Measurements from ENCODE around the gene GNA15. TPM values are rescaled to one million over a fixed set of nuclear protein-coding genes. Genes with fewer than 3 reads are reported as not detected.

Gene GNA15
- total RNA-seq, 4 donors from 2014 or later, result 3.8 to 22.5 (median 7.8) TPM

DNA sequence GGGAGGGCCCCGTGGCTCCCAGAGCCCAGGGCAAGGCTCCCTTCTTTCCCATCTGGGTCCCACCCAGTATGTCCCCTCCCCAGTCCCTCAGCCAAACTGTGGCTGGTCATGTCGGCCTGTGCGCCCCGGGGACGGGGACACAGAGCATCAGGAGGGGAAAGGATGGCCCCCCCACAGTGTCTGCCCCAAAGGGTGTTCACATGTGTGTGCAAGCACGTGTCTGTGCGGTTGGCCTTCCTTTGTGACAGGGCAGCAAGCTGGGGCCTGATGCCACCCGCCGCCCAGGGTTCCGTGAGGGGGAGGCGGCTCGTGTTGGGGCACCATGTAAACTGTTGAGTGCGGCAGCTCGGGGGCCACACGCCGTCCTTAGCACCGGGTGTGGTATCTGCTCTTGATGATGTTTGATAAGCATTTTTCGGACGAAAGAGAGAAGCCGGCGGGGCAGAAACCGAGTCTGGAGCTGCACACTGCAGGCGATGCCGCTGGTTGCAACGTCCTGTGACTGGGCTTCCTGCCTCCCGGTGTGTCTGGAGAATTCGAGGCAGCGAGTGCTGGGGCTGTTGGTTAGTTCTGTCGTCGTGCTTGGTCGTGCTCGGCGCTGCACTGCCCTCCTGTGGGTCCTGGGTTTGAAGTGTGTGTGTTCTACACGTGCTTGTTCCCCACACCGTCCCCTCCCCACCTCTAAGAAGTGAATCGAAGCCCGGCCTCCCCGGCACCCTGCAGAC is 23.3 kb upstream of the GNA15 start:
- H3K4me1 ChIP-seq, result peaks cover 0 to 25% (median 1%) of the 10 kb centered on the region in 4 donors
- DNase-seq (ENCODE audit: low spot score in 2 of 2), result no peak
- no peaks in the 10 kb centered on the region for H3K27me3 ChIP-seq
- no peaks in the 10 kb centered on the region for H3K9me3 ChIP-seq
- no peak overlapping the region for H3K4me3 ChIP-seq
- TF ChIP-seq, protein P1, sequence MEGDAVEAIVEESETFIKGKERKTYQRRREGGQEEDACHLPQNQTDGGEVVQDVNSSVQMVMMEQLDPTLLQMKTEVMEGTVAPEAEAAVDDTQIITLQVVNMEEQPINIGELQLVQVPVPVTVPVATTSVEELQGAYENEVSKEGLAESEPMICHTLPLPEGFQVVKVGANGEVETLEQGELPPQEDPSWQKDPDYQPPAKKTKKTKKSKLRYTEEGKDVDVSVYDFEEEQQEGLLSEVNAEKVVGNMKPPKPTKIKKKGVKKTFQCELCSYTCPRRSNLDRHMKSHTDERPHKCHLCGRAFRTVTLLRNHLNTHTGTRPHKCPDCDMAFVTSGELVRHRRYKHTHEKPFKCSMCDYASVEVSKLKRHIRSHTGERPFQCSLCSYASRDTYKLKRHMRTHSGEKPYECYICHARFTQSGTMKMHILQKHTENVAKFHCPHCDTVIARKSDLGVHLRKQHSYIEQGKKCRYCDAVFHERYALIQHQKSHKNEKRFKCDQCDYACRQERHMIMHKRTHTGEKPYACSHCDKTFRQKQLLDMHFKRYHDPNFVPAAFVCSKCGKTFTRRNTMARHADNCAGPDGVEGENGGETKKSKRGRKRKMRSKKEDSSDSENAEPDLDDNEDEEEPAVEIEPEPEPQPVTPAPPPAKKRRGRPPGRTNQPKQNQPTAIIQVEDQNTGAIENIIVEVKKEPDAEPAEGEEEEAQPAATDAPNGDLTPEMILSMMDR (IDR thresholded peaks at IDR 0.05), result no peak
- TF ChIP-seq EP300 (IDR thresholded peaks at IDR 0.05), result no peak
- TF ChIP-seq POLR2A (IDR thresholded peaks at IDR 0.05), result no peak
- 81% methylated on average over 30 of the region's 38 CpGs for WGBS, 2 donors
- no peak overlapping the region for H3K27ac ChIP-seq
- peaks cover 0 to 76% (median 0%) of the 10 kb centered on the region in 3 donors for H3K36me3 ChIP-seq

DNA sequence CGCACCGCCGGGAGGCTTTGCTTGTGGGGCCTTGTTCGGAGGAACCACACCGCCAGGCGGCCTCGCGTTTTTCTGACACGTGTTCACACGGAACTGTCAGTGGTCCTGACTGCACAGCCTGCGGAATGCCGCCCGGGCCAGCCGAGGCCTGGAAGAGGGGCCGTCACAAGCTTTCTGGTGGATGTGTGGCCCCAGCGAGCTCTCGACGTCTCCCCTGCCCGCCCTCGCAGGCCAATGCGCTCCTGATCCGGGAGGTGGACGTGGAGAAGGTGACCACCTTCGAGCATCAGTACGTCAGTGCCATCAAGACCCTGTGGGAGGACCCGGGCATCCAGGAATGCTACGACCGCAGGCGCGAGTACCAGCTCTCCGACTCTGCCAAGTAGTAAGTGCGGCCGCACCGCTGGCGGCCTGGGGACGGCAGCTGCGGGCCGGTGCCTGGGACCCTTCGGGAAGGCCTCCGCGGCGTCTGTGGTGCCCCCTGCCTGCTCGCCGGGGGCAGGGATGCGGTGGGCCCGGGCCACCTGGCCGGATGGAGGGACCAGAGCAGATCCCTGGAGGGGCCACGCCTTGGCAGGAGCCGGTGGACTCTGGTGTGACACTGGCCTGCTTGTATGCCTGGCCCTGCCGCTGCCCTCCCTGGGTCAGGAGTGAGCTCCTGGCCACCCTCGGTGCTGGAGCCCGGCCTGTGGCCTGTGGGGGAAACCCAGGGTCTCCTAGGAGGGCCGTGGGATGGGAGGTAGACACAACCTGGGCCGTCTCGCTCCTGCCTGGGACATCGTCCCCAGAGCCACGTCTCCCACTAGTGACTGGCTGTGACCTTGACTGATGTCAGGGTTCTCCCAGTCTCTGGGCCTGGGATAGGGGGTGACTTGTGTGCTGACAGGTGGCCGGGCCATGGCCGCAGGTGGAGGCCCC is 22.5 kb upstream of the GNA15 start:
- H3K36me3 ChIP-seq, result peaks cover 0 to 84% (median 0%) of the 10 kb centered on the region in 3 donors
- 84 to 89% methylated on average over 29 to 43 of the region's 59 CpGs for WGBS, 2 donors
- peaks cover 0 to 16% (median 0%) of the 10 kb centered on the region in 4 donors for H3K4me1 ChIP-seq
- no peaks in the 10 kb centered on the region for H3K9me3 ChIP-seq
- H3K27me3 ChIP-seq, result no peaks in the 10 kb centered on the region
- no peak overlapping the region for H3K4me3 ChIP-seq
- no peak for DNase-seq (ENCODE audit: low spot score in 2 of 2)
- H3K27ac ChIP-seq, result no peak overlapping the region
- TF ChIP-seq, protein P1 (IDR thresholded peaks at IDR 0.05), result no peak
- TF ChIP-seq POLR2A (IDR thresholded peaks at IDR 0.05), result no peak
- no peak for TF ChIP-seq EP300 (IDR thresholded peaks at IDR 0.05)

DNA sequence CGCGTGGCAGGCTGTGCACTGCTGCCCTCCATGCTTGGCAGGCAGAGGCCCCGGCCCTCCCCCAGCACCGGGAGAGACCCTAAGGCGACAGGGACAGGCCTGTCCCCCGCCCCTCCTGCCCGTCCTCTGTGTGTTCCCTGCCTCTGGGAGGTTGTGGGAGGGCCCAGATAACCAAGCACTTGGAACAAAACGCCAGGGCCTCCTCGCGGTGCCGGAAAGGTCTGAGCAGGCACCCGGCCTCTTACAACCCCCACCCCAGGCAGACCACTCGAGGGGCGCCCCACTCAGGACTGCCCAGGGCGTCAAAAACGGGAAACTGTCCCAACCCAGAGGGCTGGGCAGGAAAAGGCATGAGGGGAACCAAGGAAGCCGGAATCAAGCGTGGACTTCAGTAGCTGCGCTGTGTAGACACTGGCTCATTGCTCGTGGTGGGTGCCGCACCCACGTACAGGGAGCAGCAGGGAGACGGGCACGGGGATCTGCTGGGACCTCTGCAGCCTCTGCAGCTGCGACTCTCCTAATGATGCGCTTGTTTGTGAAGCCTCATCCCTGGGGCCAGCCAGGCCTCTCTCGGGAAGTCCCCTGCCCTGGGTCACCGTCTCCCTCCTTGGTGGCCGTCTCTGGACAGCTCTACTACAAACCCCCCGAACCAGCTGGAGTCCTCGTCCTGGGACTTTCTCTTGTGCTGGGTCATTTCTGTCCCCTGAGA is 21.7 kb upstream of the GNA15 start:
- Histone ChIP-seq H3K9me3 (no peaks in the 10 kb centered on the region), H3K27me3 (no peaks in the 10 kb centered on the region), H3K36me3 (peaks cover 0 to 92% (median 3%) of the 10 kb centered on the region in 3 donors), H3K27ac (no peak overlapping the region), H3K4me1 (peaks cover 0 to 11% (median 0%) of the 10 kb centered on the region in 4 donors), H3K4me3 (no peak overlapping the region)
- WGBS, 2 donors, result 79 to 80% methylated on average over 24 to 27 of the region's 31 CpGs
- no peak for DNase-seq (ENCODE audit: low spot score in 2 of 2)
- TF ChIP-seq POLR2A (IDR thresholded peaks at IDR 0.05) (no peak), EP300 (IDR thresholded peaks at IDR 0.05) (no peak)
- TF ChIP-seq, protein P1 (IDR thresholded peaks at IDR 0.05), result no peak

DNA sequence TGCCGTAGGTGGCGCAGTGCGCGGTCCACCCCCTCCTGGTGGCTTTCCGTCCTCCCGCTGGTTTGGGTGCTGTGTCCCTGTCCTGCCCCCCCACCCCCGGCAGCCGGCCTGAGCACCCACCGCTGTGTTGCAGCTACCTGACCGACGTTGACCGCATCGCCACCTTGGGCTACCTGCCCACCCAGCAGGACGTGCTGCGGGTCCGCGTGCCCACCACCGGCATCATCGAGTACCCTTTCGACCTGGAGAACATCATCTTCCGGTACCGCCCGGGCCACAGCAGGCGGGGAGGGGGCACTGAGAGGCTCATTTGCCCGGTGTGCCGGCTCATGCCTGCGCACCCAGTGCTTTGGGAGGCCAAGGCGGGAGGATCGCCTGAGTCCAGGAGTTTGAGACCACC is 21.0 kb upstream of the GNA15 start:
- TF ChIP-seq, protein P1 (IDR thresholded peaks at IDR 0.05), result no peak
- no peak for TF ChIP-seq EP300 (IDR thresholded peaks at IDR 0.05)
- TF ChIP-seq POLR2A (IDR thresholded peaks at IDR 0.05), result no peak
- no peak for DNase-seq (ENCODE audit: low spot score in 2 of 2)
- no peak overlapping the region for H3K27ac ChIP-seq
- no peak overlapping the region for H3K4me3 ChIP-seq
- H3K4me1 ChIP-seq, result peaks cover 0 to 11% (median 0%) of the 10 kb centered on the region in 4 donors
- no peaks in the 10 kb centered on the region for H3K27me3 ChIP-seq
- 90% methylated on average over 29 of the region's 29 CpGs for WGBS, 2 donors
- H3K36me3 ChIP-seq, result peaks cover 0 to 96% (median 6%) of the 10 kb centered on the region in 3 donors
- no peaks in the 10 kb centered on the region for H3K9me3 ChIP-seq

All from tibial nerve (tissue), 4 donors.